A673 (cell line): ENCODE results near the gene PIGU.

ENCODE experiments used
- EZH2 ChIP-seq: fragments of 200-600 bp; sonication (generic); IDR thresholded peaks from 2 replicates; pipeline ENCODE4 v1.6.1; 2017; ENCODE audit warnings: borderline replicate concordance, low read depth, mild to moderate bottlenecking, mixed read lengths, antibody characterized with exemption, low read length; ENCODE audit not compliant: poor library complexity, severe bottlenecking
- TF ChIP-seq, protein P1 (sequence below): fragments of 300-800, 200-600 bp; sonication (generic); conservative IDR thresholded peaks from 2 replicates; pipeline ENCODE4 v1.5.1; 2017; ENCODE audit warnings: low read depth, mild to moderate bottlenecking, antibody characterized with exemption, low read length, moderate library complexity, mixed read lengths

DNA sequence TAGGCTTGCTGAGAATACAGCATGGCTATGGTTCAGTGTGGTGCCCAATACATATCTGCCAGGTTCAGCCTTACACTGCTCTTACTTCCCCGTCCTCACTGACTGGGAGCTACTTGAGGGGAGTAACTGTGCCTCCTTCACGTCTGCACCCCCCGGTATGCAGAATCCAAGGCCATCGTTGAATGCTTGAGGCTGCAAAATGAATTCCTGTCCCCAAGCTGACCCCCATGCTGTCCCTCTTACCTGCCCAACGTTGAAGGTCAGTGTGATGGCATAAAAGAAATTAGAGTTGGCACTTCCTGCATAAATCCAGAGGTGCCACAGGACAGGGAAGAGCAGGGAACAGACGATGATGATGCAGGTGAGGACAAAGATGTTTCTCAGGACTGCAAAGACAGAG lies 102.0 kb downstream of the PIGU start:
- TF ChIP-seq, protein P1, sequence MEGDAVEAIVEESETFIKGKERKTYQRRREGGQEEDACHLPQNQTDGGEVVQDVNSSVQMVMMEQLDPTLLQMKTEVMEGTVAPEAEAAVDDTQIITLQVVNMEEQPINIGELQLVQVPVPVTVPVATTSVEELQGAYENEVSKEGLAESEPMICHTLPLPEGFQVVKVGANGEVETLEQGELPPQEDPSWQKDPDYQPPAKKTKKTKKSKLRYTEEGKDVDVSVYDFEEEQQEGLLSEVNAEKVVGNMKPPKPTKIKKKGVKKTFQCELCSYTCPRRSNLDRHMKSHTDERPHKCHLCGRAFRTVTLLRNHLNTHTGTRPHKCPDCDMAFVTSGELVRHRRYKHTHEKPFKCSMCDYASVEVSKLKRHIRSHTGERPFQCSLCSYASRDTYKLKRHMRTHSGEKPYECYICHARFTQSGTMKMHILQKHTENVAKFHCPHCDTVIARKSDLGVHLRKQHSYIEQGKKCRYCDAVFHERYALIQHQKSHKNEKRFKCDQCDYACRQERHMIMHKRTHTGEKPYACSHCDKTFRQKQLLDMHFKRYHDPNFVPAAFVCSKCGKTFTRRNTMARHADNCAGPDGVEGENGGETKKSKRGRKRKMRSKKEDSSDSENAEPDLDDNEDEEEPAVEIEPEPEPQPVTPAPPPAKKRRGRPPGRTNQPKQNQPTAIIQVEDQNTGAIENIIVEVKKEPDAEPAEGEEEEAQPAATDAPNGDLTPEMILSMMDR: no peak
- no peak for TF ChIP-seq EZH2
